Heart right ventricle (tissue), 16 donors: ENCODE data around the gene RNF103. TPM values are rescaled to one million over a fixed set of nuclear protein-coding genes. Genes with fewer than 3 reads are reported as not detected.

ENCODE experiments used
- ATAC-seq, 8 donors: fragments of 200-7000 bp; cut with Tn5 transposase; one replicate each; pipeline ENCODE4 v1.9.1; 2020; ENCODE audit warnings: mild to moderate bottlenecking in 8 of 8, moderate library complexity in 8 of 8, moderate number of reproducible peaks in 1 of 8
- DNase-seq, 2 donors: peaks; one replicate each; pipeline ENCODE4 v3.0.0-alpha.2; 2020
- H3K27ac ChIP-seq, 10 donors: fragments of 200-600 bp; sonication (generic) in 2 of 10; one replicate each; pipeline versions ENCODE4 v1.5.0 to v1.8.0; 2020 to 2022; ENCODE audit warnings: mild to moderate bottlenecking in 3 of 10
- H3K27me3 ChIP-seq, 7 donors: fragments of 200-600 bp; one replicate each; pipeline ENCODE4 v1.8.0; 2021 to 2022; ENCODE audit warnings: mild to moderate bottlenecking in 2 of 7
- H3K36me3 ChIP-seq, 9 donors: fragments of 200-600 bp; sonication (generic) in 1 of 9; one replicate each; pipeline versions ENCODE4 v1.5.0 to v1.8.0; 2020 to 2022; ENCODE audit warnings: mild to moderate bottlenecking in 2 of 9
- H3K4me1 ChIP-seq, 9 donors: fragments of 200-600 bp; sonication (generic) in 1 of 9; one replicate each; pipeline versions ENCODE4 v1.5.0 to v1.8.0; 2020 to 2022; ENCODE audit warnings: mild to moderate bottlenecking in 4 of 9
- H3K4me3 ChIP-seq, 10 donors: fragments of 200-600 bp; sonication (generic) in 2 of 10; one replicate each; pipeline versions ENCODE4 v1.5.0 to v1.8.0; 2020 to 2022; ENCODE audit warnings: mild to moderate bottlenecking in 7 of 10, moderate library complexity in 2 of 10
- H3K9me3 ChIP-seq, 11 donors: fragments of 200-600 bp in 10 of 11; sonication (generic) in 2 of 11; one replicate each; pipeline versions ENCODE4 v1.5.0 to v1.8.0; 2013 to 2022; ENCODE audit warnings: mild to moderate bottlenecking in 2 of 11, control low read depth in 1 of 11, moderate library complexity in 1 of 11
- CTCF ChIP-seq, 9 donors: fragments of 200-600 bp; sonication (generic) in 2 of 9; IDR thresholded peaks; one replicate each; pipeline versions ENCODE4 v1.5.0 to v1.8.0; 2021 to 2022; ENCODE audit warnings: antibody characterized with exemption in 9 of 9, mild to moderate bottlenecking in 5 of 9, moderate library complexity in 1 of 9
- WGBS, 2 donors: extraction: QIAGEN DNeasy Blood & Tissue Kit; methylation state at CpG; one replicate each; pipeline ENCODE4 v1.1.7; 2013; ENCODE audit warnings: inconsistent platforms in 1 of 2; 5-methylcytosine and 5-hydroxymethylcytosine counted together
- intact Hi-C, 10 donors: fragments of 100-400 bp; cut with DNase I; formaldehyde crosslinking; loops; one replicate each; pipeline versions ENCODE4 v1.11.1 to v1.14.2; 2022
- polyA plus RNA-seq, 2 donors: library from polyadenylated mRNA; stranded (reverse); fragments of 200-250 nt; gene quantifications; one replicate each; pipeline ENCODE4 v1.2.3, GENCODE V29; 2013
- total RNA-seq, 10 donors: library from RNA; stranded (reverse); fragmentation: NEBNext Ultra II Directional in 3 of 10; extraction: Animal tissue kit (Norgen Biotek cat#: 25700) in 3 of 10; gene quantifications; one replicate each; pipeline versions ENCODE4 v1.2.1 to v1.2.4, GENCODE V29; 2021 to 2023
- donor health status: Arrhythmogenic right ventricular cardiomyopathy.
- donor health status: ischemic (EF 13 %, LVEDD 7.1; RV severe dilation, severe dysfunction).
- donor health status: healthy with polysubstance abuse.
- donor health status: DM: no; HTN: yes; CAD: no.
- donor health status: DM: no; HTN: no; CAD: no.
- donor health status: ischemic (EF 25% LVEDD 6.9; RV normal size, moderate dysfunction).
- donor health status: ischemic (EF 25% LVEDD 5.7; RV mildly dilated, moderate dysfunction).
- donor health status: healthy.
- donor health status: DM: yes; HTN: yes; CAD: no.
- donor health status: Ischemic cardiomyopathy.
- donor health status: ischemic (EF 35%, LVEDD 5.7; RV mildly dilated, moderate dysfunction).
- donor health status: nonischemic (EF 11% LVEDD 7.7; RV severe dilation, severe dysfunction).
- donor health status: DM: yes; HTN: yes; CAD: no.
- donor health status: PGD.
- donor health status: ischemic (EF 29% LVEDD 5.4; RV normal size, mild dysfunction).
- donor health status: nonischemic (EF 23%, LVEDD 6.1; RV moderate dilation, normal function).

Gene RNF103
- total and polyA plus RNA-seq, 12 donors, result 31.8 to 83.0 (median 56.2) TPM

- DNase-seq, result no peak
- no peak for TF ChIP-seq CTCF (IDR thresholded peaks at IDR 0.05)
- H3K9me3 ChIP-seq, result no peaks in the 10 kb centered on the region
- intact Hi-C loops, result loop anchor here in 1 of 10 donors (10.0 kb wide), 1 partner anchor 49 kb away; no protein-coding TSS in a partner anchor
- H3K27me3 ChIP-seq, result no peaks in the 10 kb centered on the region
- H3K27ac ChIP-seq, result peak overlapping the region in 1 of 10 donors; percentile 12
- ATAC-seq, result no peak
- 18 to 41% methylated on average over 6 of the region's 6 CpGs for WGBS, 2 donors
- H3K4me3 ChIP-seq, result no peak overlapping the region
- no peaks in the 10 kb centered on the region for H3K36me3 ChIP-seq
- H3K4me1 ChIP-seq, result peaks cover 4 to 27% (median 14%) of the 10 kb centered on the region in 9 donors
These were observed 57.4 kb downstream of the RNF103 start for GRCh38 chr2:86566158-86566820.

GRCh38 chr2:86563650-86564061 lies 60.0 kb downstream of the RNF103 start:
- no peak for ATAC-seq
- DNase-seq, result no peak
- H3K4me1 ChIP-seq, result peaks cover 4 to 46% (median 32%) of the 10 kb centered on the region in 9 donors
- intact Hi-C loops, result loop anchor here in 5 of 10 donors (1.0 to 10.0 kb wide), 5 partner anchors 51 to 121 kb away; partner anchors contain the start of genes RNF103 (in 3 of the 5) and KDM3A (in 2 of the 5)
- H3K27me3 ChIP-seq, result no peaks in the 10 kb centered on the region
- H3K9me3 ChIP-seq, result no peaks in the 10 kb centered on the region
- H3K27ac ChIP-seq, result peak overlapping the region; percentile 97 to 100 (median 98)
- WGBS, 2 donors, result 63 to 75% methylated on average over 13 of the region's 13 CpGs
- TF ChIP-seq CTCF (IDR thresholded peaks at IDR 0.05), result no peak
- H3K4me3 ChIP-seq, result peak overlapping the region in 9 of 10 donors; percentile 49 to 86 (median 68)
- H3K36me3 ChIP-seq, result no peaks in the 10 kb centered on the region

- peak within 1 kb of the TSS; percentile 97 to 100 (median 98) for H3K27ac ChIP-seq
- H3K36me3 ChIP-seq, result no peaks in the 10 kb centered on the region
- TF ChIP-seq CTCF (IDR thresholded peaks at IDR 0.05), result no peak
- no peaks in the 10 kb centered on the region for H3K9me3 ChIP-seq
- peak within 1 kb of the TSS; percentile 49 to 86 (median 68) for H3K4me3 ChIP-seq
- H3K4me1 ChIP-seq, result peaks cover 4 to 51% (median 33%) of the 10 kb centered on the region in 9 donors
- 1% methylated on average over 57 of the region's 57 CpGs for WGBS, 2 donors
- H3K27me3 ChIP-seq, result no peaks in the 10 kb centered on the region
- ATAC-seq (peak; percentile 97 to 99 (median 98)), DNase-seq (peak; percentile 97 to 98)
- intact Hi-C loops, result loop anchor here in 5 of 10 donors (1.0 to 10.0 kb wide), 5 partner anchors 52 to 121 kb away; partner anchors contain the start of genes RNF103 (in 3 of the 5) and KDM3A (in 2 of the 5)
These were observed 60.6 kb downstream of the RNF103 start, which contains the start of gene CHMP3 for GRCh38 chr2:86562922-86563649. Gene CHMP3, minus strand, starts transcription at chr2:86563443. Its CDS starts 95 bp downstream, at chr2:86563348.

GRCh38 chr2:86562485-86562921 lies 61.2 kb downstream of the RNF103 start:
- no peaks in the 10 kb centered on the region for H3K36me3 ChIP-seq
- intact Hi-C loops, result loop anchor here in 5 of 10 donors (2.0 to 10.0 kb wide), 4 partner anchors 52 to 120 kb away; partner anchors contain the start of genes KDM3A (in 2 of the 5) and RNF103 (in 2 of the 5)
- no peaks in the 10 kb centered on the region for H3K27me3 ChIP-seq
- peak overlapping the region; percentile 97 to 100 (median 98) for H3K27ac ChIP-seq
- peaks cover 4 to 52% (median 33%) of the 10 kb centered on the region in 9 donors for H3K4me1 ChIP-seq
- TF ChIP-seq CTCF (IDR thresholded peaks at IDR 0.05), result no peak
- peak overlapping the region; percentile 49 to 86 (median 68) for H3K4me3 ChIP-seq
- 0 to 1% methylated on average over 16 of the region's 16 CpGs for WGBS, 2 donors
- ATAC-seq (no peak), DNase-seq (no peak)
- no peaks in the 10 kb centered on the region for H3K9me3 ChIP-seq
